Activated T-cell treated with anti-CD3 and anti-CD28 coated beads for 48 hours (primary cell): ENCODE measurements around the gene EPN1.
A peak's percentile ranks its signal among the peaks of the same experiment; 100 is the strongest.
"Not testable (repeated sequence)": the region's sequence is repeated elsewhere in the genome, so short reads cannot be mapped to it uniquely, and the experiment has no call there.

Experiments
- DNase-seq: peaks from one replicate; pipeline ENCODE4 v3.0.0-alpha.2; 2020; ENCODE audit warnings: low read depth

The EPN1 gene

DNA sequence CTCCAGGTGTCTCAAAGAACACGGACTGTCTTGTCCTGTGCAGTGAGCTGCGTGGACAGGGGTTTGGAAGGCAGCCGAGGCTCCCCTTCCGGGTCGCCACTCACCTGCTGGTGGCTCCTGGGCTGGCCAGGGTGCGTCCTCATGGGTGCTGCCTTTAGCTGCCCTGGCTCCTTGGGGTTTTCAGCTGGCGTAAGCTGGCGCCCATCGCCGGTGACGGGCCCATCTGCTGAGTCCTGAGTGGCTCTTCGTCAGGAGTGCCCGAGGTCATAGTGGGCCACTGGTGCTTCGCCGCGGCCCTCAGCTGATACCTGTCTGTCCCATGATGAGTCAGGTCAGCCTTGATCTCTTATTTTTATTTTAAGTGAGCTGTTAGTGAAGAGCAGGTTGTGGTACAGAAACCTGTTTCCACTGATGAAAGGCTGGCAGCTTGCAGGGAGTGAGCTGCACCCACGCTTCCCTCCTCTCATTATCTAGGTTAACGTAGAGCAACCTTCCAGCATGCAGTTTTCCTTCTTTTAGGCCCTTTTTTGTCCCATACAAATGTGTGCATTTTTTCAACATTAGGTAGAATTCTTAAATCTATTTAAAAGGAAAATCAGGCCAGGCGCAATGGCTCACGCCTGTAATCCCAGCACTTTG lies 18.4 kb downstream of the EPN1 start:
- DNase-seq = no peak

DNA sequence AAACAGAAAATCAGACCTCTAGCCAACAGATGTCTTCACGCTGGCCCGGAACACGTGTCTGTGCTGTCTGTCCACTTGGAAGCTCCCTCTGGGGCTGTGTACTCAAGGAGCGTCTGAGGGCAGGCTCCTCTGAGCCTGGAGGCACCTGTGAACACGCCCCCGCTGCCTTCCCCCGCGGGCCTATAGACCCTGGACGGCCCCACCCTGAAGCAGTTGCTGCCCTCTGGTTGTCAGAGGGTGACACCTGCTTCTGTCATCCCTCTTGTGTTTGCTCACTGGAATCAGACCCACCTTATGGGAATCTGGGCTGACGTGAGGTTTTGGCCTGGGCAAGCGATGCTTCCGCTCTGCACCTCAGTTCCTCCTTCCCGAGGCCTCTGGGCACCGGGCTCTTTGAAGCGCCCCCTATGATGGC lies 19.2 kb downstream of the EPN1 start:
- DNase-seq = no peak

DNA sequence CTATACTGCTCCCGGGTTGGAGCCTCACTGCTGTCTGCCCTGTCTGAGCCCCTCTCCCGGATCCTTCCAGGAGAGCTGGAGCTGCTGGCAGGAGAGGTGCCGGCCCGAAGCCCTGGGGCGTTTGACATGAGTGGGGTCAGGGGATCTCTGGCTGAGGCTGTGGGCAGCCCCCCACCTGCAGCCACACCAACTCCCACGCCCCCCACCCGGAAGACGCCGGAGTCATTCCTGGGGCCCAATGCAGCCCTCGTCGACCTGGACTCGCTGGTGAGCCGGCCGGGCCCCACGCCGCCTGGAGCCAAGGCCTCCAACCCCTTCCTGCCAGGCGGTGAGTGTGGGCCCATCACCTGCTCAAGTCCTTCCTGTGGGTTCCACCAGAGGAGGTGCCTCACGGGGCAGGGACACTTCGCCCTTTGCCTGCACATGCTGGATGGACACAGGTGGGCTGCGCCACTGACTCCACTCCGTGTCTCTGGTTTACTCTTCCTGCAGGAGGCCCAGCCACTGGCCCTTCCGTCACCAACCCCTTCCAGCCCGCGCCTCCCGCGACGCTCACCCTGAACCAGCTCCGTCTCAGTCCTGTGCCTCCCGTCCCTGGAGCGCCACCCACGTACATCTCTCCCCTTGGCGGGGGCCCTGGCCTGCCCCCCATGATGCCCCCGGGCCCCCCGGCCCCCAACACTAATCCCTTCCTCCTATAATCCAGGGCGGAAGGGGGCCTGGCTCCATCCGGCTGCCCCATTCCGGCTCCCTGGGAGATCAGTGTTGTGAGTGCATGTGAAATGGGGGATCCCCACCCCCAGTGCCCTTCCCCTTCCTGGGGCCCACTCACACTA lies 19.8 kb downstream of the EPN1 start:
- DNase-seq = no peak

DNA sequence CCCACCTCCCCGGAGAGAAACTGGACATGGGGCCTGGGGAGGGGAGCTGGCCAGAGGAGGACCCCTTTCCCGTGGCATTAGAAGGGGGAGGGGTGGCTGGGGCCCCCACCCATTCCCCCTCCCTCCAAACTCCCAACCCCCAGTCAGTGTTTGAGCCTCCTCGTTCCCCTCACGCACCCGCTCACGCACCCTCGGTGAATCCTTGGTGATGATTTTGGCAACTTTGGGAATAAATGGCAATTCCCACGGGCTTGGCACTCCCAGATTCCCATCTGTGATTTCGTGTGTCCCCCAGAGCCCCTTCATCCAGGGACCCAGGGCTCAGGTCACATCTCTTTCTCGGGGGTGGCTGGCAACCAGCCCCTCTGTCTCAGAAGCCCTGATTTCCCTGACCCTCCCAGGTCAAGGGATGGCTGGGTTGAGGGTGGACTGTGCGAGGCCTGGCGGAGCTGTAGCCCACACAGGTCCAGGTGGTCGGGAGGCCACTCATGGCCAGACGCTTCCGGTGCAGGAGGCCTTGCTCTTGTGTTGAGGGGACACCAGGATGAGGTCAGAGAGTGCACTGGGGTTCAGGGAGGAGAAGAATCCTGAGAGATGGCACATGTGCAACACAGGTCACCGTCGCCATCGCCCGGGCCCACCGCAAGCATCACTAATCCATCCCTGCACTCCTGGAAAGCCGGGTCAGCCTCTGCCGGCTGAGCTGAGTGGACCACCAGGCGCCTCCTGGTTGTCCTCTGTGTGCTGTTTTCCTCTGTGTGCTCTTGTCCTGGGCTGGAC lies 20.7 kb downstream of the EPN1 start:
- DNase-seq = no peak

DNA sequence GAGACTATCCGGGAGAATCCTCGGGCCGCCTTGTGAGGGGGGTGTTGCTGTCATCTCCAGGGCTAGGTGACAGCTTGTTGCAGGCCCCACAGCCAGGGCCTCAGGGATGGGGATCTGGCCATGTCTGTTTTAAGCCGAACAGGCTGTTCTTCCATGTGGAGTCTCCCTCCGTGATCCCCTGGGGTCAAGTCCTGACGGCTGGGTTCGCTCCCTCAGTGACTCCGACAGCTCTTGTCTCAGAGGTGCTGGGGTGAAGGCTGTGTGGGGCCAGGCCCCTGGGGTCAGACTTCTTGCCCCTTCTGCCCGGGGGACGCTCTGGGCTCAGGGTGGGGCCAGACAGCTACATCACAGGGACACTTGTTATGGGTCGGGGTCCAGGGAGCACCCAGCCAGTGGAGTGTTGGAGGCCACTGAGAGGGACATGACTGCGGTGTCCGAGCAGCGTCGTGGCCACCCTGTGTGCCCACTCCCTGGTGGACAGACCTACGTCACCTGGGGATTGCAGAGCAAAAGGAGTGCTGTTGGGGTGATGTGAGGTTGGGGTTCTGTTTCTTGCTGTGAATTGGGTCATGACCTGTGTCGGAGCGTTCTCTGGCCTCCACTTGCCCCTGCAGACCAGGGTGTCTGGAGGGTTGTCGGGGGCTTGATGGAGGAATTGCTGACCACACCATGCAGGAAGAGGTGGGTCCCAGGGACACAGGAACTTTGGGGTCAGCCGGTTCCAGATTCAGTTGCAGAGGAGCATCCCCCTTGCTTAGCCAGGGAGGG lies 21.5 kb downstream of the EPN1 start:
- no peak for DNase-seq

DNA sequence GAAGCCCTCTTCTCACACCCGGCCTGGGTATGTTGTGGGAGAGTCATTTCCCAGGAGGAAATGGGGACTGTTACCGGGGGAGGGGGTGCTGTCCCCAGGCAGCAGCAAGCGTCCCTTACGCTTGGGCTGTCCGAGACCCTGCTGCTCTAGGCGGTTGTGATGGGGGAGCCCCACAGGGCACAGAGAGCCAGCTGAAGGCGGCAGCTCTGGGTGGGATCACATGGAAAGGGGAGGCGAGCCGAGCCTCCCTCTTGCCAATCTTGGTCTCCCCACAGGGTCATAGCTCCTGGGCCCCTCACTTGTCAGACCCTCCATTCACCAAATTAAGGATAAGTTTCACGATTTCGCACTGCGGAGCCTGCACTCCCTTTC lies 22.0 kb downstream of the EPN1 start:
- no peak for DNase-seq

DNA sequence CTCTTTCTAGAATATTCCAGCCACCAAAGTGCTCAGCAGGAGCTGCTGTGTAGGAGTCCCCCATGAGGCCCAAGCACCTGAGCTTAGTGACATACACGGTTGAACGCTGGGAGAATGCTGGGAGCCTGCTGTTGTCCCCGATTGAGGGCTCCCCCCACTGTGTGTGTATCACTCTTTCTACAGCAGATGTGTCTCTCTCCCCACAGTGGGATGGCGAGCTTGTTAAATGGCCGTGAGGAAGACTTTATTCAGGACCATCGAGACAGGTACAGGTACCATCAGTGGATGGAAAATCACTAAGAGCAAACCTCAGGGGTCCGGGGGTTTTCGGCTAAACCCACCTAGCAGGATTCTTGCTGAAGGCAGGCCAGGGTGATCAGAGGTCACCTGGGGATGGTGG lies 22.7 kb downstream of the EPN1 start:
- no peak for DNase-seq

DNA sequence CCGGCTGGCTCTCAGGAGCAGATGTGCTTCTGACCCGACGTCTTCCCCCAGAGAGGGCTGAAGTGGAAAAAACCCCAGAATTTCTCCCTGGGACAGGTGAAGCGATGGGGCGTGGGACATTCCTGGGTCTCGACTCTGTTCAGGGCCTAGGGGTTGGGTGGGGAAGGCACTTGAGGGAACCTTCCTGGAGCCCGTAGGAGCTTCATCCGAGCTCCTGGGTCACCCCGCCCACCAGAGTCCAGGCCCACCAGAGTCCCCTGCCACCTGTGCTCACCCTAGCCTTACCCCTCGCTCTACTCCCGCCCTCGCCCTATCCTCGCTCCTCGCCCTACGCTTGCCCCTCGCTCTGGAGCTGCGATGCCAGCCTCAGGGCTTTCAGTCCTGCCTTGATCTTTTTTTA lies 23.2 kb downstream of the EPN1 start:
- DNase-seq = no peak

DNA sequence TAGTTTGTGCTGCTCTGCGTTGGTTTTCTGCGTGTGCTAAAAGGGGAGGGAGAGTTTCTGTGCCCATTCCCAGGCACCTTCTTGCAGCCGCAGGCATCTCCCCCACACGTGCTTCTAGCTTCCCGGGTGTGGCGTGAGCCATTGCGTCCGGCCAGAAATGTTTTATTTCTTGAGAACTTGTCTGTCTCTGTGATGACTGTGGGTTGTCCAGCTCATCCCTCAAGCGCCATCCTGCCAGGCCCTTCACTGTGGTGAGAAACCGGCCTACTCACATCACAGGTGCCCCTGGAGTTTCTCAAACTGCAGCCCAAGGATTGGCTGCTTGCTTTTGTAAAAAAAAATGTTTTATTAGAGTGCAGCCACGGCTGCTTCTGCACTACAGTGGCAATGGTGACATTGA lies 24.2 kb downstream of the EPN1 start:
- DNase-seq = no peak

DNA sequence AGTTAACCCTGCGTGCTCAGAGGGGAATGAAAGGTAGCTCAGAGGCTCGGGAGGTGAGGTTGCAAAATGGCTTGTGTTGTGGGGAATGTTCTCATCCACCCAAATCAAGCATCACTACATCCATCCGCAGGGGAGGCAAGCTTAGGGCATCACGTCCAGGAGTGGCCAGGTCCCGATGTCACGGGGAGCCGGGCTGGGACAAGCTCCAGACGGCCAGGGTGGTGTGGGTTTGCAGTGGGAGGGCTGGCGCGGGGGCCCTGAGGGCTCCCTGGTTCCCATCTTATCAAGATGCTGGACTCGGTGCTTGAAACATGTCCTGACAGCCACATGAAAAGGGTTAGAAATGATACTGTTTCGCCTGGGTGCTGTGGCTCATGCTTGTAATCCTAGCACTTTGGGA lies 25.8 kb downstream of the EPN1 start:
- DNase-seq = no peak

DNA sequence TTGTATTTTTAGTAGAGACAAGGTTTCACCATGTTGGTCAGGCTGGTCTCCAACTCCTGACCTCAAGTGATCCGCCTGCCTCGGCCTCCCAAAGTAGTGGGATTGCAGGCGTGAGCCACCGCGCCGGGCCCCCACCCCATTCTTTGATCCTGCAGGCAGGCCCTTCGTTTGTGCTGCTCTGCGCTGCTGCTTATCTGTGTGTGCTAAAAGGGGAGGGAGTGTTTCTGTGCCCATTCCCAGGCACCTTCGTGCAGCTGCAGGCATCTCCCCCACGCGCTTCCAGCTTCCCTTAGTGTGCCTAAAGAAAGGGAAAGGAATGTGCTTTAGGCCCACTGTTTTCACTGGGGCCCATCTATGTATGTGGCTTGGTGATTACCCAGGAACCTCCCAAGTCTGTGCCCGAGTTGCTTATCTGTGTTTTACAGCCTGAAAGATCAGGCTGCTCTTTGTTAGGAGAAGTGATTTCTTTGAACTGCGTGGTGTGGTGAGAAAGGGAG lies 27.2 kb downstream of the EPN1 start:
- no peak for DNase-seq

DNA sequence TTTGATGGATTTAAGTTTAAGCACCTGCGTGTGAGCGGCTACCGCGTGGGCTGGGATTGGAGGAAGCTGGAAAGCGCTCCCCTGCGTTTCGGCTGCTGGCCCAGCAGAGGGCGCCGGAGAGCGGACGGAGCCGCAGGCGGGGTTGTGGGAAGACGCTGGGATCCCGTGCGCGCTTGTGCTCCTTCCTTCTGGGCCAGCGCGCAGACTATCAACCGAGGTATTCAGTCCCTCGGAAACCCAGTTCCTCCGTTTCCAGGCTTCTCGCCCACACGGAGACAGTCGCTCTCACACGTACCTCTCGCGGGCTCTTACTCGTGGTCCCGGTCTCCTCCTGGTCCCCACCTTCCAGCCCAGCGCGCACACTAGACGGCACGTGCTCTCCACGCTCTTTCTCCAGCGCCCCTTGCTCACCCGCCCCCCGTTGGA lies 28.8 kb downstream of the EPN1 start:
- DNase-seq = peak; percentile 61

DNA sequence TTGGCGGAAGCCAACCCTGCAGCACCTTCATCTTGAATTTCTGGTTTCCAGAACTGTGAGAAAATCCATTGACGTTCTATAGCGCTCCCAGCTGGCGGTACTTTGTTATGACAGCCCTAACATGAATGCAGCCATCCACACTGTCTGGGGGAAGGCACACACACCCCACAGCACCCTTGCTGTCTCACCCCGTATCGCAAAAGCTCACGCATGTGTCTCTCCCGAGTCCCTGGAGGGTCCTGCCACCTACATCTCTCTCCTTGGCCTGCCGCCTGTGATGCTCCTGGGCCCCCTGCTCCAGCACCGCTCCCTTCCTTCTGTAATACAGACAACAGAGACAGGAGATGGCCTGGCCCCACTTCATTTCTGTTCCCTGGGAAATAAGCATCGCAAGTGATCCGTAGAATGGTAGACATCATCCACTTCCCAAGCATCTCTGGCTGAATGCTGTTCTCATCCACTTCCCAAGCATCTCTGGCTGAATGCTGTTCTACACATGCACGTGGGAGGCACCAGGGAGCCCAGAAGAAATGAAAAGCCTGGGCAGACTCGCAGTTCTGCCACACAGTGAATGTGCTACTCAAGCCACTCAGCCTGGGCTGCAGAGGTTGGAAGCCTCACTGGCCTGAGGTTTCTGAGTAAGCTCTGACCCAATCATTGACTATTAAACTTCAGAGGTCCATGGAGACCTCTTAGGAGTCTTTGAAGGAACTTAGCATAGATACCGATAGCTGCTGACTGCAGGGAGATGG lies 29.6 kb downstream of the EPN1 start:
- no peak for DNase-seq

DNA sequence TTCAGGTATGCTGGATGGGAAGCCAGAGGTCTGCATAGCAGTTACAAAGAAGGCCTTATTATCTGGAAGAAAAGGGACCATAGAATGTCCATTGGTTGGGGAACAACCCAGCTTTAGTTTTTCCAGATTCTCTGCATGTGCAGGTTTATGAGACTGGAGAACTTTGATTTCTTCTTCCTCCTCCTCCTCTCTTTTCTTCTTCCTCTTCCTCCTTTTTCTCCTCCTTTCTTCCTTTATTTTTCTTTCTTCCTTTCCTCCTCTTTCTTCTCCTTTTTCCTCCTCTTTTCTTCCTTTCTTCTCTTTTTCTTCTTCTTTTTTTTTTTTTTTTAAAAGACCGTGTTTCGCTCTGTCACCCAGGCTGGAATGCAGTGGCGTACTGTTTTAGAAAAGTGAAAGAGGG lies 30.9 kb downstream of the EPN1 start:
- no peak for DNase-seq

DNA sequence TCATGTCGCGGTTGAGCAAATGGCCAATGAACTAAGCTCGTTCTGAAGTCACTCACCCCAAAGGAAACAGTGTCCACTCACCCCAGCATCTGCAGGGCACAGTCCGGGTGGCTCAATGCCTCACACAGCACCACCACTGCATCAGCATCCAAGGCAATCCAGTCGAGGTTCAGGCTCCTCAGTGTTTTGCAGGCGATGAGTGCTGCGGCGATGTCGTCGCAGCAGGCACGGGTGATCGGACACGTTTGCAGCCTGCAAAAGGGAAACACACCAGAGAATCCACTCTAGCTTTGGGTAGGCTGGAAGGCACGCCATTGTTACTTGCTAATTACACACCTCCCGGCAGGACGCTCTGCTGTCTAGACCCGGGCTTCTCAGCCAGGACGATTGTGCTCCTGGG lies 36.7 kb downstream of the EPN1 start:
- DNase-seq = no peak

DNA sequence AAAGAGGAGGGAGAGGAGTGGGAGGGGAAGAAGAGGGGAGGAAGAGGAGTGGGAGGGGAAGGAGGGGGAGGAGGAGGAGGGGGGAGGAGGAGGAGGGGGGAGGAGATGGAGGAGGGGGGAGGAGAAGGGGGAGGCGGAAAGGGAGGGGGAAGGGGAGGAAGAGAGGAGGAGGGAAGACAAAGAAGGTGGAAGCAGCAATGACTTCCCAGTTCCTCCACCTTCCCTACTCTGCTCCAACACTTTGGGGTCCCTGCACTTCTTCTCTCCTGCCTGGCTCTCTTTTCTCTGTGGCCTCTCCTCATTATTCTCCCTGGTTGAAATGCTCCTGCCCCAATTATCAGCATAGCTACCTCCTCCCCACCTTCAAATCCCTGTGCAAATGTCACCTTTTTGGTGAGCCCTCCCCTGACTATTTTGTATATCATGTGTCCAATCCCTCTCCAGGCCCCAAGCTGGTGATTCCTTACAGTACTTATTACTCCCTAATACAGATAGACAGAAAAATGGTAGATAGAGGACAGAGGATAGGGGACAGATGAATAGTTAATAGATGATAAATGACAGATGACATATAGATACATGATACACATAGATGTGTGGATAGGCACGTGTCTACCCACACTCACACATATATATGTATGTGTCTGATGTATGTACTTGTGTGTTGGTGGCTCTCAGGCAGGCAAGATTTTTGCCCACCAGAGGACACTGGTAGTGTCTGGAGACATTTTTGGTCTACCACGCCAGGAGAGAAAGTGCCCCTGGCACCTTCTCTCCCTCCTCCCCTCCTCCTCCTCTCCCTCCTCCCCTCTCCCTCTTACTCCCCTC lies 38.0 kb downstream of the EPN1 start:
- DNase-seq = no peak

DNA sequence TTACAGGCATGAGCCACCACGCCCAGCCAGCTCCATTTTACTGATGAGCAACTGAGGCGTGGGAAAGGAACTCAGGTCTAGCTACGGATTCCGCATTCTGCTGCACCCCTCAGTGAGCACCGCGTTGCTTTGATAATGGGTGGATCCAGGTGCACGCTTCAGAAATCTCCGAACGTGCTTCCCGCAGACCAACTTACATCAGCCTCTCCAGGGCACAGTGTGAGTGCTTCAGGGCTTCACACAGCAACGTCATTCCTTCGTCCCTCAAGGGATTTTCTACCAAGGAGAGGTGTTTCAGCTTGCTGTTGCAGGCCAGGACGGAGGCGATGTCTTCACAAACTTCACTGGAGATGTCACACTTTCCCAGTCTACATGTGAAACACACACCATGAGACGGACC lies 41.5 kb downstream of the EPN1 start:
- no peak for DNase-seq

DNA sequence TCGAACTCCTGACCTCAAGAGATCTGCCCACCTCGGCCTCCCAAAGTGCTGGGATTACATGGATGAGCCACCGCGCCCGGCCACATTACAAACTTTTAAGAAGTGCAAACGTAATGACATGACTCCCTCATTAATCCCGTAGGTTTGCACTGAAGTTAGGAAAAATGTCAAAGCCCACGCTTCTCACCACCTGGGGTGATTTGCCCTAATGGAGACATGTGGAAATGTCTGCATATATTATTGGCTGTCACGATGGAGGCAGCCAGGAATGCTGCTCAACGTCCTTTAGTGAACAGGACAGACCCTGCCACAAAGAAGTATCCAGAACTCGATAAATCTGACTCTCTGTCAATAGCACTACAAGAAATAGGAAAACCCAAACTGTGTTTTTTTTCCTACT lies 42.2 kb downstream of the EPN1 start:
- DNase-seq = no peak

DNA sequence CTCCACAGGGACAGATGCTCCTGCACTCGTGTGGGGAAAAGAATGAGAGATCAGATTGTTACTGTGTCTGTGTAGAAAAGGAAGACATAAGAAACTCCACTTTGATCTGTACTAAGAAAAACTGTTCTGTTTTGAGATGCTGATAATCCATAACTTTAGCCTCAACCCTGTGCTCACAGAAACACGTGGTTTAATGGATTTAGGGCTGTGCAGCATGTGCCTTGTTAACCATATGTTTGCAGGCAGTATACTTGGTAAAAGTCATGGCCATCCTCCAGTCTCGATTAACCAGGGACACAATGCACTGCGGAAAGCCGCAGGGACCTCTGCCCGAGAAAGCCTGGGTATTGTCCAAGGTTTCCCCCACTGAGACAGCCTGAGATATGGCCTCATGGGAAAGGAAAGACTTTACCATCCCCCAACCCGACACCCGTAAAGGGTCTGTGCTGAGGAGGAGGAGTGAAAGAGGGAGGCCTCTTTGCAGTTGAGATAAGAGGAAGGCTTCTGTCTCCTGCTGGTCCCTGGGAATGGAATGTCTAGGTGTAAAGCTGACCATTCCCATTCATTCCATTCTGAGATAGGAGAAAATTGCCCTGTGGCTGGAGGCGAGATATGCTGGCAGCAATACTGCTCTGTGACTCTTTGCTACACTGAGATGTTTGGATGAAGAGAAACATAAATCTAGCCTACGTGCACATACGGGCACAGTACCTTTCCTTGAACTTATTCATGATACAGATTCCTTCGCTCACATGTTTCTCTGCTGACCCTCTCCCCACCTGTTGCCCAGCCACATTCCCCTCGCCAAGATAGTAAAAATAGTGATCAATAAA lies 43.1 kb downstream of the EPN1 start:
- not testable (repeated sequence) for DNase-seq
